Heart right ventricle (tissue), 16 donors: ENCODE measurements around the gene ALOX5. TPM values are rescaled to one million over a fixed set of nuclear protein-coding genes. Genes with fewer than 3 reads are reported as not detected.

ENCODE experiments used
- ATAC-seq, 8 donors: fragments of 200-7000 bp; cut with Tn5 transposase; one replicate each; pipeline ENCODE4 v1.9.1; 2020; ENCODE audit warnings: mild to moderate bottlenecking in 8 of 8, moderate library complexity in 8 of 8, moderate number of reproducible peaks in 1 of 8
- DNase-seq, 2 donors: peaks; one replicate each; pipeline ENCODE4 v3.0.0-alpha.2; 2020
- H3K27ac ChIP-seq, 10 donors: fragments of 200-600 bp; sonication (generic) in 2 of 10; one replicate each; pipeline versions ENCODE4 v1.5.0 to v1.8.0; 2020 to 2022; ENCODE audit warnings: mild to moderate bottlenecking in 3 of 10
- H3K27me3 ChIP-seq, 7 donors: fragments of 200-600 bp; one replicate each; pipeline ENCODE4 v1.8.0; 2021 to 2022; ENCODE audit warnings: mild to moderate bottlenecking in 2 of 7
- H3K36me3 ChIP-seq, 9 donors: fragments of 200-600 bp; sonication (generic) in 1 of 9; one replicate each; pipeline versions ENCODE4 v1.5.0 to v1.8.0; 2020 to 2022; ENCODE audit warnings: mild to moderate bottlenecking in 2 of 9
- H3K4me1 ChIP-seq, 9 donors: fragments of 200-600 bp; sonication (generic) in 1 of 9; one replicate each; pipeline versions ENCODE4 v1.5.0 to v1.8.0; 2020 to 2022; ENCODE audit warnings: mild to moderate bottlenecking in 4 of 9
- H3K4me3 ChIP-seq, 10 donors: fragments of 200-600 bp; sonication (generic) in 2 of 10; one replicate each; pipeline versions ENCODE4 v1.5.0 to v1.8.0; 2020 to 2022; ENCODE audit warnings: mild to moderate bottlenecking in 7 of 10, moderate library complexity in 2 of 10
- H3K9me3 ChIP-seq, 11 donors: fragments of 200-600 bp in 10 of 11; sonication (generic) in 2 of 11; one replicate each; pipeline versions ENCODE4 v1.5.0 to v1.8.0; 2013 to 2022; ENCODE audit warnings: mild to moderate bottlenecking in 2 of 11, control low read depth in 1 of 11, moderate library complexity in 1 of 11
- CTCF ChIP-seq, 9 donors: fragments of 200-600 bp; sonication (generic) in 2 of 9; IDR thresholded peaks; one replicate each; pipeline versions ENCODE4 v1.5.0 to v1.8.0; 2021 to 2022; ENCODE audit warnings: antibody characterized with exemption in 9 of 9, mild to moderate bottlenecking in 5 of 9, moderate library complexity in 1 of 9
- WGBS, 2 donors: extraction: QIAGEN DNeasy Blood & Tissue Kit; methylation state at CpG; one replicate each; pipeline ENCODE4 v1.1.7; 2013; ENCODE audit warnings: inconsistent platforms in 1 of 2; 5-methylcytosine and 5-hydroxymethylcytosine counted together
- intact Hi-C, 10 donors: fragments of 100-400 bp; cut with DNase I; formaldehyde crosslinking; loops; one replicate each; pipeline versions ENCODE4 v1.11.1 to v1.14.2; 2022
- polyA plus RNA-seq, 2 donors: library from polyadenylated mRNA; stranded (reverse); fragments of 200-250 nt; gene quantifications; one replicate each; pipeline ENCODE4 v1.2.3, GENCODE V29; 2013
- total RNA-seq, 10 donors: library from RNA; stranded (reverse); fragmentation: NEBNext Ultra II Directional in 3 of 10; extraction: Animal tissue kit (Norgen Biotek cat#: 25700) in 3 of 10; gene quantifications; one replicate each; pipeline versions ENCODE4 v1.2.1 to v1.2.4, GENCODE V29; 2021 to 2023
- donor health status: Arrhythmogenic right ventricular cardiomyopathy.
- donor health status: ischemic (EF 13 %, LVEDD 7.1; RV severe dilation, severe dysfunction).
- donor health status: healthy with polysubstance abuse.
- donor health status: DM: no; HTN: yes; CAD: no.
- donor health status: DM: no; HTN: no; CAD: no.
- donor health status: ischemic (EF 25% LVEDD 6.9; RV normal size, moderate dysfunction).
- donor health status: ischemic (EF 25% LVEDD 5.7; RV mildly dilated, moderate dysfunction).
- donor health status: healthy.
- donor health status: DM: yes; HTN: yes; CAD: no.
- donor health status: Ischemic cardiomyopathy.
- donor health status: ischemic (EF 35%, LVEDD 5.7; RV mildly dilated, moderate dysfunction).
- donor health status: nonischemic (EF 11% LVEDD 7.7; RV severe dilation, severe dysfunction).
- donor health status: DM: yes; HTN: yes; CAD: no.
- donor health status: PGD.
- donor health status: ischemic (EF 29% LVEDD 5.4; RV normal size, mild dysfunction).
- donor health status: nonischemic (EF 23%, LVEDD 6.1; RV moderate dilation, normal function).

ALOX5 gene
- total and polyA plus RNA-seq, 12 donors = 1.8 to 21.8 (median 4.4) TPM

- Histone ChIP-seq H3K27ac (peak overlapping the region in 1 of 10 donors; percentile 35), H3K4me1 (peaks cover 0 to 15% (median 0%) of the 10 kb centered on the region in 9 donors), H3K27me3 (peaks cover 0 to 21% (median 0%) of the 10 kb centered on the region in 7 donors), H3K9me3 (peaks cover 0 to 9% (median 0%) of the 10 kb centered on the region in 11 donors), H3K4me3 (no peak overlapping the region), H3K36me3 (peaks cover 0 to 27% (median 0%) of the 10 kb centered on the region in 9 donors)
- WGBS, 2 donors = 66 to 67% methylated on average over 5 of the region's 5 CpGs
- intact Hi-C loops = no loop called here
- TF ChIP-seq CTCF (IDR thresholded peaks at IDR 0.05) = no peak
- no peak for DNase-seq
- ATAC-seq = no peak
These were observed 64.6 kb downstream of the ALOX5 start for GRCh38 chr10:45438466-45439090.

DNA sequence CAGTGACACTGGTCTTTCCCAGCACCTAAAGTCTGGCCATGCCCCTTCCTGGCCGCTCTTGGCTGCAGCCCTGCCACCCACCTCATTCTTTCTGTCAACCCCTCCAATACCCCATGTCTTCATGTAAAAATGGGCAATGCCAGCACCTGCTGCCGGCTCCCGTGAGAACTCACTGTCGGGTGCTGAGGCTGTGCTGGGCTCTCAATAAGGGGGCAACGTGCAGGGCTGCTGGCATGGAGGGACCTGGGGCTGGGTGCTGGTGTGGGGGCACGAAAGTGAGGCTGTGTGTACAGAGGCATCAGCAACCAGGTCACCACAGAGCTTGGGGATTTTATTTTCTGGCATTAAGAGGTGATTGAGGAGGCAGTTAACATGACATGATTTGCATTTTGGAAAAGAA lies 65.3 kb downstream of the ALOX5 start:
- H3K4me3 ChIP-seq = no peak overlapping the region
- 80 to 87% methylated on average over 6 of the region's 6 CpGs for WGBS, 2 donors
- no peak overlapping the region for H3K27ac ChIP-seq
- peaks cover 0 to 27% (median 0%) of the 10 kb centered on the region in 9 donors for H3K36me3 ChIP-seq
- intact Hi-C loops = no loop called here
- peaks cover 0 to 9% (median 0%) of the 10 kb centered on the region in 11 donors for H3K9me3 ChIP-seq
- no peak for TF ChIP-seq CTCF (IDR thresholded peaks at IDR 0.05)
- ATAC-seq (no peak), DNase-seq (no peak)
- H3K27me3 ChIP-seq = peaks cover 0 to 21% (median 0%) of the 10 kb centered on the region in 7 donors
- peaks cover 0 to 15% (median 0%) of the 10 kb centered on the region in 9 donors for H3K4me1 ChIP-seq

DNA sequence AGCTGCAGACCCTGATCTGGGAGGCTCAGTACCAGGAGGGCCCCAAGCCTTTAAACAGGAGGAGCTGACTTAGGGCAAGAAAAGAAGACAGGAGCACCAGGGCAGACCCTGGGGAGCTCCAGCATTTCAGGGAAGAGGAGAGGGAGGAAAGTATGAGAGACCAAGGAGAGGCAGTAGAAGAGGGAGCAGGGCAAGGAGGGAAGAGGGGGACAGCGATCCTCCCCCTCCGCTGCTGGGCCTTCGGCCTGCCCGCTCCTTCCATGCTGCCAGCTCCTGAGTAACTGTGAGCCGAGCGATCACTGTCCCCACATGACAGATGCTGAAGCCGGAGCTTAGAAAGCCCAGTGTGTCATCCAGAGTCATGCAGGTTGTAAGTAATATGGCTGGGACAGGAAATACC lies 65.9 kb downstream of the ALOX5 start:
- Histone ChIP-seq H3K36me3 (peaks cover 0 to 26% (median 0%) of the 10 kb centered on the region in 9 donors), H3K27ac (no peak overlapping the region), H3K9me3 (peaks cover 0 to 9% (median 0%) of the 10 kb centered on the region in 11 donors), H3K4me1 (peaks cover 0 to 15% (median 0%) of the 10 kb centered on the region in 9 donors), H3K27me3 (peaks cover 0 to 21% (median 0%) of the 10 kb centered on the region in 7 donors), H3K4me3 (no peak overlapping the region)
- intact Hi-C loops = no loop called here
- ATAC-seq (no peak), DNase-seq (no peak)
- TF ChIP-seq CTCF (IDR thresholded peaks at IDR 0.05) = no peak
- 68 to 69% methylated on average over 7 of the region's 7 CpGs for WGBS, 2 donors

GRCh38 chr10:45440511-45441062 lies 66.6 kb downstream of the ALOX5 start:
- Histone ChIP-seq H3K4me1 (peaks cover 0 to 15% (median 0%) of the 10 kb centered on the region in 9 donors), H3K36me3 (peaks cover 0 to 28% (median 0%) of the 10 kb centered on the region in 9 donors), H3K4me3 (no peak overlapping the region), H3K27ac (no peak overlapping the region), H3K27me3 (peaks cover 0 to 21% (median 0%) of the 10 kb centered on the region in 7 donors), H3K9me3 (peaks cover 0 to 9% (median 0%) of the 10 kb centered on the region in 11 donors)
- ATAC-seq (no peak), DNase-seq (no peak)
- intact Hi-C loops = no loop called here
- 81 to 82% methylated on average over 13 of the region's 13 CpGs for WGBS, 2 donors
- no peak for TF ChIP-seq CTCF (IDR thresholded peaks at IDR 0.05)
